Right hindlimb (tissue), 1 donor: ENCODE results near the gene STK10.
"Not testable (repeated sequence)": the region's sequence is repeated elsewhere in the genome, so short reads cannot be mapped to it uniquely, and the experiment has no call there.

Source experiments
- DNase-seq: peaks from one replicate; pipeline ENCODE4 v3.0.0-alpha.2; 2018

STK10 gene

GRCh38 chr5:172049226-172049796 lies 138.7 kb downstream of the STK10 start:
- no peak for DNase-seq

- no peak for DNase-seq
These were observed 139.4 kb downstream of the STK10 start for GRCh38 chr5:172048539-172049101.

GRCh38 chr5:172048170-172048422 lies 139.9 kb downstream of the STK10 start:
- no peak for DNase-seq

- DNase-seq = no peak
These were observed 141.4 kb downstream of the STK10 start for GRCh38 chr5:172046593-172046992.

- DNase-seq = no peak
These were observed 142.8 kb downstream of the STK10 start for GRCh38 chr5:172045315-172045632.

GRCh38 chr5:172044631-172045314 lies 143.3 kb downstream of the STK10 start:
- DNase-seq = no peak

GRCh38 chr5:172043865-172044264 lies 144.2 kb downstream of the STK10 start:
- DNase-seq = no peak

GRCh38 chr5:172042183-172042582 lies 145.8 kb downstream of the STK10 start:
- no peak for DNase-seq

GRCh38 chr5:172038167-172038566 lies 149.9 kb downstream of the STK10 start:
- DNase-seq = no peak

- DNase-seq = no peak
These were observed 153.0 kb downstream of the STK10 start for GRCh38 chr5:172035049-172035448.

GRCh38 chr5:172031894-172032461 lies 156.0 kb downstream of the STK10 start:
- no peak for DNase-seq

GRCh38 chr5:172029876-172030275 lies 158.1 kb downstream of the STK10 start:
- DNase-seq = no peak

- no peak for DNase-seq
These were observed 159.9 kb downstream of the STK10 start for GRCh38 chr5:172028167-172028566.

- DNase-seq = not testable (repeated sequence)
These were observed 167.8 kb downstream of the STK10 start for GRCh38 chr5:172020110-172020786.

- no peak for DNase-seq
These were observed 172.7 kb downstream of the STK10 start for GRCh38 chr5:172015346-172015745.

GRCh38 chr5:172010278-172010677 lies 177.7 kb downstream of the STK10 start:
- DNase-seq = no peak

GRCh38 chr5:172009536-172010270 lies 178.3 kb downstream of the STK10 start:
- no peak for DNase-seq

- no peak for DNase-seq
These were observed 179.3 kb downstream of the STK10 start for GRCh38 chr5:172008689-172009141.

- DNase-seq = no peak
These were observed 179.9 kb downstream of the STK10 start for GRCh38 chr5:172008111-172008455.

GRCh38 chr5:172007175-172008110 lies 180.6 kb downstream of the STK10 start:
- DNase-seq = no peak

GRCh38 chr5:172006321-172007174 lies 181.5 kb downstream of the STK10 start, which contains the start of gene FBXW11:
FBXW11 (minus strand) TSS chr5:172006638; CDS start chr5:172006502, 136 bp downstream.
- peak; percentile 97 for DNase-seq
